C4-2B (cell line): ENCODE results near the gene SEC14L3.

ENCODE experiments used
- ZFX ChIP-seq: fragments of 450-650 bp; IDR thresholded peaks from 2 replicates; pipeline ENCODE4 v1.6.1; 2017
- TF ChIP-seq, protein P1 (sequence below): fragments of 450-650 bp; conservative IDR thresholded peaks from 2 replicates; pipeline ENCODE4 v1.5.1; 2017; ENCODE audit warnings: mild to moderate bottlenecking

DNA sequence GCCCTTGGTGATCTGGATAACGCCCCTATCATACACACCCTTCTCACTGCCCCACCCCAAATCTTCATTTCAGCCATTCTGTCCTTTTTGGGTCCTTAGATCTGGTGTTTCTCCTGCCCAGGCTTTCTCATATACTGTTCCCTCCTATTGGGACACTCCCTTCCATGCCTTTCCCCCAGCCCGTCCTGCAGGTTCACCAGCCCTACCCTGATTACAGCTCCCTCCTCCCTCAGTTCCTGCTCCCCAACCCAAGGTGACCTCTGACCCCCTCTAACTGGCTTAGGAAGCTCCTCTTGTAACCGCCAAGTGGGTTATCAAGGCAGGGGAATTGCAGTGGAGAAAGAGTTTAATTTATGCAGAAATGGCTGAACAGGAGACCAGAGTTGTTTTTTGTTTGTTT, 33.3 kb downstream of the SEC14L3 start:
- TF ChIP-seq, protein P1, sequence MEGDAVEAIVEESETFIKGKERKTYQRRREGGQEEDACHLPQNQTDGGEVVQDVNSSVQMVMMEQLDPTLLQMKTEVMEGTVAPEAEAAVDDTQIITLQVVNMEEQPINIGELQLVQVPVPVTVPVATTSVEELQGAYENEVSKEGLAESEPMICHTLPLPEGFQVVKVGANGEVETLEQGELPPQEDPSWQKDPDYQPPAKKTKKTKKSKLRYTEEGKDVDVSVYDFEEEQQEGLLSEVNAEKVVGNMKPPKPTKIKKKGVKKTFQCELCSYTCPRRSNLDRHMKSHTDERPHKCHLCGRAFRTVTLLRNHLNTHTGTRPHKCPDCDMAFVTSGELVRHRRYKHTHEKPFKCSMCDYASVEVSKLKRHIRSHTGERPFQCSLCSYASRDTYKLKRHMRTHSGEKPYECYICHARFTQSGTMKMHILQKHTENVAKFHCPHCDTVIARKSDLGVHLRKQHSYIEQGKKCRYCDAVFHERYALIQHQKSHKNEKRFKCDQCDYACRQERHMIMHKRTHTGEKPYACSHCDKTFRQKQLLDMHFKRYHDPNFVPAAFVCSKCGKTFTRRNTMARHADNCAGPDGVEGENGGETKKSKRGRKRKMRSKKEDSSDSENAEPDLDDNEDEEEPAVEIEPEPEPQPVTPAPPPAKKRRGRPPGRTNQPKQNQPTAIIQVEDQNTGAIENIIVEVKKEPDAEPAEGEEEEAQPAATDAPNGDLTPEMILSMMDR: no peak
- TF ChIP-seq ZFX: no peak
